ENCODE data around the gene SLCO4A1. TPM values are rescaled to one million over a fixed set of nuclear protein-coding genes. Genes with fewer than 3 reads are reported as not detected.
"Not testable (repeated sequence)": the region's sequence is repeated elsewhere in the genome, so short reads cannot be mapped to it uniquely, and the experiment has no call there.

The SLCO4A1 gene
- total RNA-seq, 4 donors from 2014 or later = 77.9 to 107 (median 81.5) TPM

DNA sequence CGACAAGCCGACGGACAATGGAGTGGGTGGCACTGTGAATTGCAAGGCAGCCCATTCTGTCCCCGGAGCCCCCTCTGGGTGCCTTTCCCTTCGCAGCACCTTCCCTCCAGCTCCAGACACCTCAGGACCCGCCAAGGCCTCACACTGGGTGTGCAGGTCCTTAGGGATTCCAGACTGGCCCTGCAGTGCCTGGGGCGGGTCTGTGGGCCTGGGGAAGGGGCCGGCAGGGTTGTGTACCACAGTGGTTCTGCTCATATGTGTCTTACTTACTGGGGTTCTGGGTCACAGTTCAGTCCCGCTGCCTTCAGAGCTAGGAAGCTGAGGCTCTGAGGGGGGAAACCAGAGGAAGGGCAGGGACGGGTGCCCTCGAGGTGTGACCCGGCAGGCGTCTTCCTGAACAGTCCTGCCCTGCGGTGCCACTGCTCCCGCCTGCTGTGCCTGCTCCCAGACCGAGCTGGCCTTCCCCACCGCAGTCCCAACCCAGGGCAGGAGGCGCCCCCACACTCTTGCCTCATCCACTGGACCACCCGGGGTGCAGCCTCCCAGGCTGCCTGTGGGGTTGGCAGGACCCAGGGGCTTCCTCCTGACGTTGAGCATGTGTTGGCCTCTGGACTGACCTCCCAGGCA, 16.3 kb upstream of the SLCO4A1 start:
- no peak for DNase-seq (ENCODE audit: low spot score in 2 of 2)
- 84 to 89% methylated on average over 12 to 20 of the region's 20 CpGs for WGBS, 2 donors
- no peak overlapping the region for H3K4me3 ChIP-seq (ENCODE audit: low read depth, poor library complexity, severe bottlenecking)
- intact Hi-C loops (cut with DNase I; ENCODE audit: low total_unique reads) = no loop called here
- TF ChIP-seq CTCF (IDR thresholded peaks at IDR 0.05) (no peak), POLR2A (IDR thresholded peaks at IDR 0.05) (no peak)

DNA sequence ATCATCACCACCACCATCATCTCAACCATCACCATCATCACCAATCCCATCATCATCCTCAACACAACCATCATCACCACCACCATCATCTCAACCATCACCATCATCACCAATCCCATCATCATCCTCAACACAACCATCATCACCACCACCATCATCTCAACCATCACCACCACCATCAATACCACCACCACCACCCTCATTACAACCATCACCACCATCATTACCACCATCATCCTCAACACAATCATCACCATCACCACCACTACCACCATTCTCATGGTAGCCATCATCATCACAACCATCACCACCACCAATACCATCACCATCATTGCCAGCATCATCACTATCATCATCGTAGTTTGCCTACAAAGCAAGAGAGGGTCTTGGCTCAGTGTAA, 14.9 kb upstream of the SLCO4A1 start:
- H3K4me3 ChIP-seq (ENCODE audit: low read depth, poor library complexity, severe bottlenecking); DNase-seq (ENCODE audit: low spot score in 2 of 2); intact Hi-C loops (cut with DNase I; ENCODE audit: low total_unique reads): not testable (repeated sequence)
- WGBS, 2 donors = 74 to 93% methylated on average over 1 of the region's 1 CpG
- TF ChIP-seq CTCF (IDR thresholded peaks at IDR 0.05) = peak in 1 of 3 donors; percentile 26

DNA sequence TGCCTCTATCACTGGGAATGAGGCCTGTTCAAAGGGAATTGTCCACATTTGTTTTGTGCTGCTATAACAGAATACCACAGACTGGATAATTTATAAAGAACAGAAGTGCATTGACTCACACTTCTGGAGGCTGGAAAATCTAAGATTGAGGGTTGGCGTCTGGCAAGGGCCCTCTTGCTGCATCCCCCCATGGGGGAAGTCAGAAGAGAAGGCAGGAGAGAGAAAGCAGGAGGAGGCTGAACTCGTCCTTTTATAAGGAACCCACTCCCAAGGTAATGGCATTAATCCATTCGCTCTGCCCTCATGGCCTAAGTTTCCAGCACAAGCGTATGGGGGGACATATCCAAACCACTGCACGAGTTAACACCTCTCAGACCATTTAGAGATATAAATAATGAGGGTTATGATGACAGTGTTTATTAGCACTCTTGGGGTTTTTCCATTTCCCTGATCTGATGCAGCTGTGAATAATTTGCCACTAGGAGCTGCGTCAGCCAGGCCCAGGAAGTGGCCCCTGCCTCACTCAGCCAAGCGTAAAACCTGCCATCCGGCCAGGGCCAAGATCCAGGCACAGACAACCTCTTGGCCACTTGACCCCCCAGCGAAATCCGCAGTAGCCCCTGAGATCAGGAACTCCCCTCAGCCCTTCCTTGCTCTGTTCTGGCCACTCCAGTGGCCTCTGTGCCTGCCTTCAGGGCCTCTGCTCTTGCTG, 14.2 kb upstream of the SLCO4A1 start:
- TF ChIP-seq CTCF (IDR thresholded peaks at IDR 0.05) (no peak), POLR2A (IDR thresholded peaks at IDR 0.05) (no peak)
- 50 to 56% methylated on average over 10 of the region's 10 CpGs for WGBS, 2 donors
- intact Hi-C loops (cut with DNase I; ENCODE audit: low total_unique reads) = no loop called here
- H3K4me3 ChIP-seq (ENCODE audit: low read depth, poor library complexity, severe bottlenecking) = no peak overlapping the region
- DNase-seq (ENCODE audit: low spot score in 2 of 2) = no peak

DNA sequence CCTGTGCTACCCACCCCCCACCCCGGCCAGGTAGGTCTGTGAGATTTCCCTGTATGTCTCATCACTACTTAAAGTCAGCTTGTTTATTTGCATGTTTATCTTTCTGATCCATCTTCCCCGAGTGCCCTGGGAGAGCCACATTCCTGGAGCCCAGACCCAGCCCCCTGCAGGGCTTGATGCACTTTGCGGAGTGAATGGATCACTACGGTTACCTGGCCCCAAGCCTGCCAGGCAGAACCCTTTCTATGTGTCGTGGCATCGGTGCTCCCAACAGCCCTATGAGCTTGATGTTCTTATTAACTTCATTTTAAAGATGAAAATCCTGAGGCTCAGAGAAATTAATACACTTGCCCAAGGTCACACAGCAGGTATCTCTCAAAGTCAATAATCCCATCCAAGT, 13.6 kb upstream of the SLCO4A1 start:
- WGBS, 2 donors = 52 to 55% methylated on average over 6 of the region's 6 CpGs
- intact Hi-C loops (cut with DNase I; ENCODE audit: low total_unique reads) = no loop called here
- DNase-seq (ENCODE audit: low spot score in 2 of 2) = no peak
- H3K4me3 ChIP-seq (ENCODE audit: low read depth, poor library complexity, severe bottlenecking) = no peak overlapping the region
- no peak for TF ChIP-seq CTCF (IDR thresholded peaks at IDR 0.05)
- no peak for TF ChIP-seq POLR2A (IDR thresholded peaks at IDR 0.05)

- intact Hi-C loops (cut with DNase I; ENCODE audit: low total_unique reads) = no loop called here
- DNase-seq (ENCODE audit: low spot score in 2 of 2) = no peak
- WGBS, 2 donors = 93 to 94% methylated on average over 15 to 16 of the region's 18 CpGs
- TF ChIP-seq CTCF (IDR thresholded peaks at IDR 0.05) (no peak), POLR2A (IDR thresholded peaks at IDR 0.05) (no peak)
- no peak overlapping the region for H3K4me3 ChIP-seq (ENCODE audit: low read depth, poor library complexity, severe bottlenecking)
Measured at GRCh38 chr20:62629864-62630470, 12.3 kb upstream of the SLCO4A1 start.
